Activated CD4-positive, alpha-beta T cell treated with anti-CD3 and anti-CD28 coated beads, Interleukin-2, amount 10 ng/mL, durations not matched to agents 7 days and 5 days (primary cell): ENCODE data around the gene CHST1. TPM values are rescaled to one million over a fixed set of nuclear protein-coding genes. Genes with fewer than 3 reads are reported as not detected.

Experiments
- CTCF ChIA-PET: fragments of 350-600 bp; sonication (Branson Sonifier 250); formaldehyde crosslinking; loops from one replicate; lab custom pipeline; 2021; ENCODE audit warnings: antibody characterized with exemption; lab: Charles Lee
- POLR2A ChIA-PET: fragments of 350-600 bp; sonication (Branson Sonifier 250); formaldehyde crosslinking; loops from one replicate; lab custom pipeline; 2021; ENCODE audit warnings: antibody characterized with exemption; lab: Charles Lee
- DNase-seq: peaks from one replicate; pipeline ENCODE4 v3.0.0-alpha.2; 2020
- H3K27ac Mint-ChIP-seq: one replicate; pipeline ENCODE4 v1.8.0; 2021; ENCODE audit warnings: mild to moderate bottlenecking, moderate library complexity, mixed read lengths
- H3K27me3 Mint-ChIP-seq: one replicate; pipeline ENCODE4 v1.8.0; 2021; ENCODE audit warnings: mixed read lengths
- H3K36me3 Mint-ChIP-seq: one replicate; pipeline ENCODE4 v1.8.0; 2021; ENCODE audit warnings: low read depth, mixed read lengths
- H3K4me1 Mint-ChIP-seq: one replicate; pipeline ENCODE4 v1.8.0; 2021; ENCODE audit warnings: mixed read lengths
- H3K4me3 Mint-ChIP-seq: one replicate; pipeline ENCODE4 v1.8.0; 2021; ENCODE audit warnings: mild to moderate bottlenecking, moderate library complexity, mixed read lengths
- H3K9me3 Mint-ChIP-seq: one replicate; pipeline ENCODE4 v1.8.0; 2021; ENCODE audit warnings: mixed read lengths
- total RNA-seq, 2 experiments: library from RNA; stranded (reverse); gene quantifications; one replicate each; pipeline ENCODE4 v1.2.3, GENCODE V29; 2021

CHST1 gene, protein sequence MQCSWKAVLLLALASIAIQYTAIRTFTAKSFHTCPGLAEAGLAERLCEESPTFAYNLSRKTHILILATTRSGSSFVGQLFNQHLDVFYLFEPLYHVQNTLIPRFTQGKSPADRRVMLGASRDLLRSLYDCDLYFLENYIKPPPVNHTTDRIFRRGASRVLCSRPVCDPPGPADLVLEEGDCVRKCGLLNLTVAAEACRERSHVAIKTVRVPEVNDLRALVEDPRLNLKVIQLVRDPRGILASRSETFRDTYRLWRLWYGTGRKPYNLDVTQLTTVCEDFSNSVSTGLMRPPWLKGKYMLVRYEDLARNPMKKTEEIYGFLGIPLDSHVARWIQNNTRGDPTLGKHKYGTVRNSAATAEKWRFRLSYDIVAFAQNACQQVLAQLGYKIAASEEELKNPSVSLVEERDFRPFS
- not detected for total RNA-seq

DNA sequence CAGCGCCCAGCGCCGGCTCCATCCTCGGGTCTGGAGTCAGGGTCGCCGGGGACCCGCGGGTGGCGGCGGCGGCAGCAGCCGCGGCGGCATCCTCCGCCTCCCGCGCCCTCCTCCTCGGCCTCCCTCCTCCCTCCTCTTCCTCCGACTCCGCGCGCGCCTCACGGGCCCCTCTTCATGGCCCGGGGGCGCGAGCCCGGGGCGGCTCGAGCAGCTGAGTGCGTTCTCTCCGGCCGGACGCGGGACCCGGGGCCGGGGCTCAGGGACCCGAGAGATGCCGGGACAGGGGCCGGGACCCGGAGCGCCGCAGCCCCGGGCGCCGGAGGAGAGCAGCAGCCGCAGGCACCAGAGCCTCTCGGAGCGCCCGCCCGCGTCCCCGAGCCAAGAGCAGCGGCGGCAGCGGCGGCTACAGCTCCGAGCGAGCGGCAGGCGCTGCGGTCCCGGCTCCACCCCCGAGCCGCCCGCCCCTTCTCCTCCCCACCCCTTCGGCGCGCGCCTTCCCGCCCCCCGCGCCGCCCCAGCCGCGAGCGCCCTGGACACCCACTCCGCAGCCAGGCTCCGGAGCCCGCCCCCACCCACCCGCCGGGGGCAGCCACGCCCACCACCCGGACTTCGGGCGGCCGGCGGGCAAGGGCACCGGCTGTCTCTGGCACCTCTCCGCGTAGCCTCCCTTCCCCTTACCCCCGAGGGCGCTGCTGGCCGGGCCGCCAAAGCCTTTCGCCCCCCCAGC, at the start of gene CHST1:
CHST1 (minus strand) TSS at position 417 of the 727 bp plus-strand sequence. CDS start 14,699 bp downstream, outside the sequence.
- Mint-ChIP-seq H3K4me3 (peak within 1 kb of the TSS; percentile 63), H3K27me3 (peaks cover 68% of the 10 kb centered on the region), H3K27ac (no peak within 1 kb of the TSS), H3K4me1 (peaks cover 4% of the 10 kb centered on the region), H3K36me3 (no peaks in the 10 kb centered on the region), H3K9me3 (no peaks in the 10 kb centered on the region)
- CTCF ChIA-PET, result no interaction called here
- POLR2A ChIA-PET, result no interaction called here
- DNase-seq, result no peak

DNA sequence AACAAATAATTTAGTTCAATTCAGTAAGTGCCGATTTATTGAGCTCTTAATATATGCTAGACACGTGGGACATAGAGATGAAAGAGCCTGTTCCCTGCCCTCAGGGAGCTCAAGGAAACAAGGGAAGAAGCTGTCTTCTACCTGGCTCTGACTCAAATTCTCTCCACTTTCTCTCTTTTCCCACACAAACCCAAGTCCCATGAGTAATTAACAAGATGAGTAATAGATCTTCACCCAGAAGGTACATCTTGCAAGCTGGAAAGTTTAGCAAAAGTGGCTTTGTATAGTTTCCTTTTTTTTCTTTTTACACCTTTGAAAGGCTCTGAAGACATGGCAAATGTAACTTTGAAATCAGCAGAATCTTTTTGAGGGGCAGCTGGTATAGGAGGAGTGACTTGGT, 48.2 kb upstream of the CHST1 start:
- Mint-ChIP-seq H3K27ac (no peak overlapping the region), H3K36me3 (no peaks in the 10 kb centered on the region), H3K27me3 (peaks cover 29% of the 10 kb centered on the region), H3K4me1 (no peaks in the 10 kb centered on the region), H3K9me3 (no peaks in the 10 kb centered on the region), H3K4me3 (no peak overlapping the region)
- ChIA-PET POLR2A (no interaction called here), CTCF (interaction anchor here (0.6 to 0.7 kb wide), 3 partner anchors 26 to 301 kb away, joined by 3 read pairs; no protein-coding TSS in a partner anchor)
- DNase-seq, result no peak

GRCh38 chr11:45710561-45710960, 45.1 kb upstream of the CHST1 start:
- Mint-ChIP-seq H3K9me3 (no peaks in the 10 kb centered on the region), H3K4me1 (no peaks in the 10 kb centered on the region), H3K27me3 (peaks cover 53% of the 10 kb centered on the region), H3K27ac (no peak overlapping the region), H3K4me3 (no peak overlapping the region), H3K36me3 (no peaks in the 10 kb centered on the region)
- CTCF ChIA-PET, result interaction anchor here (0.5 to 0.9 kb wide), 2 partner anchors 8 to 907 kb away, joined by 3 to 4 read pairs; partner anchors contain the start of genes ATG13 and HARBI1
- POLR2A ChIA-PET, result no interaction called here
- DNase-seq, result no peak

DNA sequence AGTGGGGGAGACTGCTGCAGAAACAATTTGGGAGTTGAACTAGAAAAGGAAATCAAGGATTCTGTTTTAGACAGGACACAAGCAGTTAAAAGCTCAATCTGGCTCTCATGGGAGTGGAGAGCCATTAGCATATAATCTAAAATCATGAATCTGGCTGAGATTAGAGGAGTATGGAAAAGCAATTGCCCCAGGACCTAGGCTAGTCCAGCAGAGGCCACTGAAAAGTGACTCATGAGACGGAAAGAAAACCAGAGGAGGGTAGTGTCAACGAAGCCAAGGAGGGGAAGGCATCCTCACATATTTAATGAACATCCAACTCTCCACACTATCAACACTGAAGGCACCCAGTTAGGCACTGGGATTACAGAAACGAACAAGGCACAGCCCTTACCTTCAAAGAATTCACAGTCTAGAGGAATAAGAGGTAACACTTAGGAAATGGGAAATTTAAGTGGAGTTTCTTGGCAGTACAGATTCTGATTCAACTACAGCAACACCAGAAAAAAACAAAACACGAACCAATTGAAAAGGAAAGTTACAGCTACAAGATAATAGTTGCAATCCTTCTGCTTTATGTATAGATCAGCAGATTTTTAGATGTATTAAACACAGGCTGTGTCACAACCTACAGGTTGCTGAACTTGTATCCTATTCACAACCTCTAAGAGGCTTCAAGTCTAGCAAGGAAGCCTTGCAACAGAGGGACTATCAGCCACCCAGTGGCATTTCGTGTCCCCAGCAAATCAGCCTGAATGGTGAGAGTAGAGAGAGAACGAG, 43.7 kb upstream of the CHST1 start:
- ChIA-PET POLR2A (no interaction called here), CTCF (no interaction called here)
- Mint-ChIP-seq H3K4me1 (no peaks in the 10 kb centered on the region), H3K4me3 (no peak overlapping the region), H3K27ac (no peak overlapping the region), H3K27me3 (peaks cover 53% of the 10 kb centered on the region), H3K9me3 (no peaks in the 10 kb centered on the region), H3K36me3 (no peaks in the 10 kb centered on the region)
- no peak for DNase-seq

DNA sequence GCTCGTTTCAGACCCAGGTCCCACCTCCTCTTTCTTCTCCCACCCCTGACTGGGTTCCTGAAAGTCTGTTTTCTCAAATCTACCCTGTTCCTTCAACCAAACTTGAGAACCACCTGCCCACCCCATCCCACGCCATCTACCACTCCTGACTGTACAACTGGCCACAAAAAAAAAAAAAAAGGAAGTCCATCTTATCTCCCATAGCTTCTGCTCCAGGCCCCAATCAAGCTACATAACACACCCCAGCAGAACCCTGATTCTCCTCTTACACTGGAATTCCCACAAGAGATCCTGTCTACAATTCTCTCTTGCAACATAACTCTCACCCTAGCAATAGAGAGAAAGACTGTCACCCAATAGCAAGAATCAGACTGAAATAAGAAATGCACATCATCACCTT, 39.2 kb upstream of the CHST1 start:
- H3K36me3 Mint-ChIP-seq, result no peaks in the 10 kb centered on the region
- no peak overlapping the region for H3K27ac Mint-ChIP-seq
- H3K4me3 Mint-ChIP-seq, result no peak overlapping the region
- ChIA-PET CTCF (interaction anchor here (0.6 to 1.5 kb wide), 2 partner anchors 11 to 922 kb away, joined by 3 to 6 read pairs; no protein-coding TSS in a partner anchor), POLR2A (no interaction called here)
- DNase-seq, result no peak
- H3K27me3 Mint-ChIP-seq, result peaks cover 38% of the 10 kb centered on the region
- peaks cover 3% of the 10 kb centered on the region for H3K4me1 Mint-ChIP-seq
- no peaks in the 10 kb centered on the region for H3K9me3 Mint-ChIP-seq

GRCh38 chr11:45704133-45704532, 38.7 kb upstream of the CHST1 start:
- Mint-ChIP-seq H3K27ac (no peak overlapping the region), H3K36me3 (no peaks in the 10 kb centered on the region), H3K4me1 (peaks cover 8% of the 10 kb centered on the region), H3K27me3 (peaks cover 33% of the 10 kb centered on the region), H3K4me3 (no peak overlapping the region), H3K9me3 (no peaks in the 10 kb centered on the region)
- ChIA-PET POLR2A (no interaction called here), CTCF (no interaction called here)
- no peak for DNase-seq

DNA sequence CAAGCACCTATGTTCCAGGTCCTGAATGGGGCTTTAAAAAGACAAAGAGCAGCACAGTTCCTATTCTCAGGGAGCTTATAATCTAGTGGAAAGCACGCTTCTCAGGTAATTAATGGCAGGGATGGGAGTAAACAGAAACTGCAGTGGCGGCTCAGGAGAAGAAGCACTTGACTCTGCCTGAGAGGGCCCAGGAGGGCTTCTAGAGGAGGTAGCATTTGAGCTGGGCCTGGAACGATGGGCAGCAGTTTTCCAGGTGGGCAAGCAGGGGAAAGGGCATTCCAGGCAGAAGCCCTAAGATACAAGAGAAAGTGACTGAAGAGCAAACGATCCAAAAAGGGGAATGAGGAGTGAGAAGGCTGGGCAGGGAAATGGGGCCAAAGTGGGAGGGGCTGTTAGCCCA, 37.1 kb upstream of the CHST1 start:
- Mint-ChIP-seq H3K4me3 (no peak overlapping the region), H3K27me3 (peaks cover 18% of the 10 kb centered on the region), H3K27ac (no peak overlapping the region), H3K4me1 (peaks cover 20% of the 10 kb centered on the region), H3K36me3 (no peaks in the 10 kb centered on the region), H3K9me3 (no peaks in the 10 kb centered on the region)
- DNase-seq, result no peak
- ChIA-PET POLR2A (no interaction called here), CTCF (interaction anchor here (1.5 kb wide), 1 partner anchor 8 kb away, joined by 4 read pairs; no protein-coding TSS in a partner anchor)

GRCh38 chr11:45698777-45699497, 33.5 kb upstream of the CHST1 start:
- no peak overlapping the region for H3K27ac Mint-ChIP-seq
- DNase-seq, result no peak
- peaks cover 20% of the 10 kb centered on the region for H3K4me1 Mint-ChIP-seq
- CTCF ChIA-PET, result interaction anchor here (1.4 kb wide), 1 partner anchor 19 kb away, joined by 3 read pairs; no protein-coding TSS in a partner anchor
- POLR2A ChIA-PET, result no interaction called here
- H3K4me3 Mint-ChIP-seq, result no peak overlapping the region
- no peaks in the 10 kb centered on the region for H3K9me3 Mint-ChIP-seq
- no peaks in the 10 kb centered on the region for H3K36me3 Mint-ChIP-seq
- H3K27me3 Mint-ChIP-seq, result peaks cover 3% of the 10 kb centered on the region

- Mint-ChIP-seq H3K4me1 (no peaks in the 10 kb centered on the region), H3K36me3 (no peaks in the 10 kb centered on the region), H3K27me3 (peaks cover 7% of the 10 kb centered on the region), H3K27ac (no peak overlapping the region), H3K9me3 (no peaks in the 10 kb centered on the region), H3K4me3 (no peak overlapping the region)
- ChIA-PET POLR2A (no interaction called here), CTCF (interaction anchor here (1.7 kb wide), 1 partner anchor 12 kb away, joined by 6 read pairs; no protein-coding TSS in a partner anchor)
- no peak for DNase-seq
These were observed 27.5 kb upstream of the CHST1 start for GRCh38 chr11:45692808-45693453.

DNA sequence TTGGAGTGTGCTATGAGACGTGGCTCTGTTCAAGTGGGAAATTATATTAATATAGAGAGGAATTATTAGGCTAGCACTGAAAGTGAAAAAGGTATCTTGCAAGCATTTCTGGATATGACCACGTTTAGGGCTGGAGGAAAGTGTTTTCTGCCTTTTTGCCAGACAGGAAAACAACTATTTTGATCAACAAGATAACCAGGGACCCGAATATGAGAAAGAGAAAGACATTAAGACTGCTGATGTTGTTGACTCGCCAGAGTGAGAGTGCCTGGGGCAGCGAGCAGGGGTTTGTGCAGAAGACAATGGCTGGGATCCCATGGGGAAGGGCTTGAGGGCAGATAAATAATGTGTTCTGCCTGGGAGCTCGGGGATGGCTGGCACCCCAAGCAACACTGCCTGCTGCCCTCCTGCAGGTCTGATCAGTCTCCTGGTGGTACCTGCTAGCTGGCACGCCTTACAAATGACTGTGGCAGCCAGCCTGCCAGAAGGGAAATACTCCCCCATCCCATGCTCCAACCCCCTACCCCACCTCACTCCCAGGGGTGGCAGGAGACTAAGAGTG, 23.1 kb upstream of the CHST1 start:
- H3K27me3 Mint-ChIP-seq, result peaks cover 12% of the 10 kb centered on the region
- no peaks in the 10 kb centered on the region for H3K4me1 Mint-ChIP-seq
- ChIA-PET CTCF (no interaction called here), POLR2A (no interaction called here)
- H3K4me3 Mint-ChIP-seq, result no peak overlapping the region
- H3K36me3 Mint-ChIP-seq, result no peaks in the 10 kb centered on the region
- no peak overlapping the region for H3K27ac Mint-ChIP-seq
- DNase-seq, result no peak
- H3K9me3 Mint-ChIP-seq, result no peaks in the 10 kb centered on the region

DNA sequence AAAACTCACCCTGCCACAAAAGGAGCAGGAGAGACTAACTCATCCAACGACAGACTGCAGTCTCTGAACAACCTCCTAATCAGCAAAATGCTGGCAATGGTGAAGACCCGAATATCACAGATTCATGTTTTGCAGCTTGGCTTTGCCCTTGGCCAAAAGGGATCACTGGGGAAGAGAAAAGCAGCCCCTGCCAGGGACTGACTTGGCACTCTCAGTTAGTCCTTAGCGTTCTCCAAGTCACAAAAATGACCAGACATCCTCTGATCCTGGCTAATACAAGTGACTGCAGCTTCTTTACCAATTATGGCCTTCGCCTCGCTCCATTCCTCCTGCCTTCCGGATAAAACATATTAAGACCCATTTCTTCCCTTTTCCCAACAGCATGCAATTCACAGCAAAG, 22.4 kb upstream of the CHST1 start:
- H3K9me3 Mint-ChIP-seq, result no peaks in the 10 kb centered on the region

More for the DNA sequence above, 22.4 kb upstream of the CHST1 start:
- peaks cover 12% of the 10 kb centered on the region for H3K27me3 Mint-ChIP-seq
- ChIA-PET POLR2A (no interaction called here), CTCF (interaction anchor here (1.0 to 1.2 kb wide), 2 partner anchors 11 to 84 kb away, joined by 3 read pairs; no protein-coding TSS in a partner anchor)
- DNase-seq, result no peak
- H3K4me1 Mint-ChIP-seq, result no peaks in the 10 kb centered on the region
- no peaks in the 10 kb centered on the region for H3K36me3 Mint-ChIP-seq
- no peak overlapping the region for H3K27ac Mint-ChIP-seq
- H3K4me3 Mint-ChIP-seq, result no peak overlapping the region
